CD4-positive, alpha-beta T cell treated with Interleukin-4 for 1 hour (primary cell): ENCODE measurements around the gene PAIP2B.
A peak's percentile ranks its signal among the peaks of the same experiment; 100 is the strongest.
"Not testable (repeated sequence)": the region's sequence is repeated elsewhere in the genome, so short reads cannot be mapped to it uniquely, and the experiment has no call there.

ENCODE experiments used
- DNase-seq, 2 donors: peaks; one replicate each; pipeline ENCODE4 v3.0.0-alpha.2; 2020 to 2022

Gene PAIP2B, protein sequence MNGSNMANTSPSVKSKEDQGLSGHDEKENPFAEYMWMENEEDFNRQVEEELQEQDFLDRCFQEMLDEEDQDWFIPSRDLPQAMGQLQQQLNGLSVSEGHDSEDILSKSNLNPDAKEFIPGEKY

DNA sequence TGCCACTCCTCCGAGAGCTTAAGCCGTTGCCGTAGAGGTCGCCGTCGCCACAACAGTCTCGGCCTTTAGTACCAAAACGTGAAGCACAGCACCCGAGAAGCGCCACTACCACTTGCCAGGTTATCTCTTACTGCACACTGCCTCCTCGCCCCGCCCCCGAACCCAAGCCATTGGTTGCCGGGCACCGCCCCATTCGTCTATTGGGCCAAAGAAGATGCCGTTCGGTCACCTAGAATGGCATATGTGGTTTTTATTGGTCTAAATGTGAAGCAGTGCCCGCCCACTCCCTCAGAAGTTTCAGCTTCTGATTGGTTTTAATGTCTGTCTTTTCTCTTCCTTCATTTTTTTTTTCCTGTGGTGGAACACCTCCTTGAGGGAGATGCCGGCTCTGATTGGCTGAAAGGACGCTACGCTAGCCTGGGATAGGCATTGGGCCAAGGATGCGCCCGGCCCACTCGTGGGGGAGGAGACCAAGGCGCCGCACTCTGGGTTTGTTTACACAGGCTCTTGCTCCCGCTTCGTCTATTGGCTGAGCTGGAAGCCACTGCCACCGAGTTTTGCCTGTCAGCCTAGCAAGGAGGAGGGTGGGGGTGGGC, at the start of gene PAIP2B:
TSS of gene PAIP2B (minus strand) at position 139 of the 596 bp plus-strand sequence. CDS start 24,514 bp downstream, outside the sequence.
- DNase-seq: peak; percentile 99

DNA sequence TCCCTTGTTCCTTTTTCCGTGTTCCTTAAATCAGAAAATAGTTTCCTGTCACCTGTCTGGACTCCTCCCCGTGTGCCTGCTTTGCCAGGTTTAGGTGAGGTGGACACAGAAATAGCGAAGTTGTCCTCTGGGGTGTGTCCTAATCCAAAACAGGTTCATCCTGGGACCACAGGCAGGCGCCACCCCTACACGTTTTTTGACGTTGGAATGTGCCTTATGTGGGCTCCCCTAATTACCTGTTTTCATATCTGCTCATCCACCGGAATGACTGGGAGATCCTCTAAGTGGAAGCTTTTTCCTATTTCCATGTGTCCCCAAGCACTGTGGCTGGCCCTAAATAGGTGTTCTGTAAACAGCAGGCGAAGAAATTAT, 49.0 kb upstream of the PAIP2B start:
- DNase-seq: no peak

DNA sequence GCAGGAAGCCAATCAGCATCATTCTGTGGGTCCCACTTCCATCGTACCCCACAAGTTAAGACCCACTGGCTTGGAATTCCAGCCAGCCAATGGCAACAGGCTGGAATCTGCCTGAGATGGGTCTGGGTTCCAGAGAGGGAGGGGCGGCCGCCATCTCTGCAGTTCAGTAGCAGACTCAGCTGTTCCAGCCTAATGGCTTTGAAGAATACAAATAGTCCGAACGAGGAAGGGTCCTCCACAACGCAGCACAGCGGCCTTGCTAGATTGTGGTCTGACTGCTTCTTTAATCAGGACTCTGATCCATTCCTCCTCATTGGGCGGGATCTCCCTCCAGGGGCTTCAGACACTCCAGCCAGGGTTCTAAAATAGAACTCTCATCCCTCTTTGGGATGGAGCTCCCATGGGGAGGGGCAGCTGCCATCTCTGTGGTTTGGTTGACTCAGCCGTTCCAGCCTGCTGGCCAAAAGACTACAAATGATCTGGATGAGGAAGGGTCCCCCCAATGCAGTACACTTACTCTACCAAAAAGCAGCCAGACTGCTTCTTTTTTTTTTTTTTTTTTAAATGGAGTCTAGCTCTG, 42.7 kb upstream of the PAIP2B start:
- DNase-seq: no peak

DNA sequence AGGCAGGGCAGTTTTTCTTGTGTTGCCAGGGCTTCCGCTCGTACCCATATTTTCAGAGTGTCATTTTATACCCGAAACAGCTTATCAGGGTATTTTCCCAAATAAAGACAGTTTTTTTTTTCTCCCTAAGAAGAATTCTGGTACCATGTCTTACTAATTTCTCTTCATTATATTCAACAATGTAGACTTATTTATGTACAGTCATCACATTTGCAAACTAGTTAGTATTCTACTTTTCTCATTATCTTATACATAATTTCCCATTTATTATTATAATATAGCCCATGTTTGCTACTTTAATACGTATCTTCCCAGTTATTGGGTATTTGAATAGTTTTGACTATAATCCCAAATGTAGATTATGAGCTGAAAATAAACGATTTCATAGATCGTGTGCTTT, 36.5 kb upstream of the PAIP2B start:
- no peak for DNase-seq

DNA sequence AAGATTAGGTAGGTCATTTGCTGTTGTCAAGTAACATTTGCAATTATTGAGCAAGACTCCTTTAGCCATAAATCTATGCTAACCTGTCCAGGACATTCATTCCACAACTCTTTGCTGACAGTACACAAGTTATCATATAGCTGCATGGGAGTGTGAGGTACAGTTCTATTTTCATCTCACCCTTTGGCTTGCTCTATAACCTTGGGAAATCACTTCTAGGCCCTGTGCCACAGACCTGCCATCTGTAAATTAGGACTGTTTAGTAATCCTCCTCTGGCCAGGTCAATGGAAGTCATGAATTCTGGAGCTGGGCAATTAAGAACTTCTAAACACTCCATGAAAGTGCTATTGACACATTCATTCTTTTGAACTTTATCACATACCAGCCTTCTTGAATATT, 34.6 kb upstream of the PAIP2B start:
- DNase-seq: no peak

DNA sequence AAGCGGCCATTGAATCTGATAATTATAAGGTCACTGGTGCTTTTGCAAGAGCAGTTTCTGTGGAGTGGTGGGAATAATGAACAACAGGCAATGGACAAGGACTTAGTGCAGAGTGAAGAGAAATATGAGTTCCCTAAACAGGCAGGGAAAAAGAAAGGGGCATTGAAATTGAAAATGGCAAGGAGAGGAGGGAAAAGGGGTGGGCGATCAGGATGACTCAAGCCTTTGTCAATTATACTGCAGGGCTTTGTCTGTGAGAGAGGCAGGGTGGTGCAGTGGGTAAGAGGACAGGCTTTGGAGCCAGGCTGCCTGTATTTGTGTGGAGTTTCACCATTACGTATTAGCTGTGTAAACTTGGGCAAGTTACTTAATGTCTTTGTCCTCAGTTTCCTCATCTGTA, 29.5 kb upstream of the PAIP2B start:
- DNase-seq: no peak

DNA sequence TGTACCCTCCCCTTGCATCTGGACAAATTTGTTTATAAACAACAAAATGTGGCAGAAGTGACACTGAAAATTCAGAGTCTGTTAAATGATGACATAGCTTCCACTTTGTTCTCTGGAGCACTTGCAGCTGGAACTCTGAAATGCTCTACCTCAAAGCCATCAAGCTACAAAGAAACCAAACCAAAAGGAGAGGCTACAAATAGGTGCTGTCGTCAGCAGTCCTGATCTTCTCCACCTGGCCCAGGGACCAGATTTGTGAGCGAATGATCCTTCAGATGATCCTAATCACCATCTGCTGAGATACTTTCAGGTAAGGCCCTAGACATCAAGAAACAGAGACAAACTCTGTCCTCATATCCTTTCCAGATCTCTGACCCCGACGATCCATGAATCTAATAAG, 27.9 kb upstream of the PAIP2B start:
- DNase-seq: no peak

DNA sequence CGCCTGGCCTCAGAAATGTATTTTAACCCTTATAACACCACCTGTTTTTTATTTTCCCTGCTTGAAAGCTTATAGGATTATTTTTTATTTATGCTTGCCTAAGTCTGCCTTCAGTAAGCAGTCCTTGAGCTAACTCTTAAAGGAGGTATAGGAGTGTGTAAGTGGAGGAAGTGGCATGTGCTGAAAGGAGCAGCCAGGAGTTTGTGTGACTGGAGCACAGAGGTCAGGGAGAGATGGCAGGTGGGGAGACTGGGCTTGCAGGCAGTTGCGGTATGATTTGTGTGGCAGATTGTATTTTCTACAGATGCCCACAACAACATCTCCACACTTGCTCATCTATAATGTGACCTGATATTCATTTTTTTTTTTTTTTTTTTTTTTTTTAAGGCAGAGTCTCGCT, 27.2 kb upstream of the PAIP2B start:
- DNase-seq: no peak

DNA sequence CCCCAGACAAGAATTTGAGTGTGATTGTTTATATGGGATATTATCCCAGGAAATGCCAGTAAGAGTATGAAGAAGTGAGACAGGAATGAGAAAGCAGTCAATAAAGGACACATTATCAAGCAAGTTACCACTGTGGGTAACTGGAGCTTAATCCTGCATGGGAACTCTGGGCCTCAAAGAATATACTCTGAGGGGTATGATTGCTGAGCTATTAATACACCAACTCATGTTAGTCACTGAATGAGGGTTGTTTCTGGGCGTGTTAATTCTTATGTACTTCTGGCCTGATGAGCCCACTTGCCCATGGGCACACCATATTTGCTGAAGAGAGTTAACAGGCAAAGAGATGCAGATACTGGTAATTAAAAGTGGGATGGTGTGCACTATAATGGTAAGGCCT, 26.6 kb upstream of the PAIP2B start:
- DNase-seq: no peak

DNA sequence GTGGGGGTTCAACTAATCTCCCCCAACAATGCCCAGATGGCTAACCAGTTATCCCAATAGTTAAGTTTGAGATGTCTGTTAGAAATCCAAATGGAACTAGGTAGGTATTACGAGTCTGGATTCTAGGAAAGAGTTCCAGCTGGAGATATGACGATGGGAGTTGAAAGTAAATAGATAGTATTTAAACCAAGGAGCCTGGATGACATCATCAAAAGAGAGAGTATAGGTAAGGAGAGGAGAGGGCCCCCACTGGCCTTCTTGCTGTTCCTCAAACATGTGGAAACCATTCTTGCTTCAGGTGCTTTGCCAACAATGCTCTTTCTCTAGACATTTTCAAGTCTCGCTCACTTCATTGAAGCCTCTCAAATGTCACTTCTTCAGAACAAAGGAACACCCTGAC, 26.0 kb upstream of the PAIP2B start:
- no peak for DNase-seq

DNA sequence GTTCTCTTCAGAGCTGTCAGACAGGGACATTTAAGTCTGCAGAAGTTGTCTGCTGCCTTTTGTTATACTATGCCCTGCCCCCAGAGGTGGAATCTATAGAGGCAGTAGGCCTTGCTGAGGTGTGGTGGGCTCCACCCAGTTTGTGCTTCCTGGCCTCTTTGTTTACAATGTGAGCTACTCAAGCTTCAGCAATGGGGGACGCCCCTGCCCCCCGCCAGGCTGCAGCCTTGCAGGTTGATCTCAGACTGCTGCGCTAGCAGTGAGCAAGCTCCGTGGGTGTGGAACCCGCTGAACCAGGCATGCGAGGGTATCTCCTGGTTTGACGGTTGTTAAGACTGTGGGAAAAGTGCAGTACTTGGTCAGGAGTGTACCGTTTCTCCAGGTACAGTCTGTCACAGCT, 24.0 kb upstream of the PAIP2B start:
- DNase-seq: no peak

DNA sequence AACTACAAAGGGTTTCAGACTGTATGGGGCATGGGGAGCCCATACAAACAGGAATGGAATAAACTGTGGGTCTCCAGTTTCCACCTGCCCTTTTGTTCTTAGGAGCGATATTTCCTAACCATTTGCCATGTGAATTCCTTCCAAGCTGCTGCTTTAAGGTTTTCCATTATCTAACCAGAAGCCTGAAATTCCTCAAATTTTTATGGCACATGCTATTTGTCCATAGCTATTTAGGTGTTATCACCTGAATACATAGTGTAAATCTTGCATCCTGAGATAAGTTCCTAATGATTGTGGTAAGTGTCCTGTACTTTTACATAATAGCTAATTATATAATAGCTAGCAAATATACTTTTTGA, 17.4 kb upstream of the PAIP2B start:
- DNase-seq: no peak

DNA sequence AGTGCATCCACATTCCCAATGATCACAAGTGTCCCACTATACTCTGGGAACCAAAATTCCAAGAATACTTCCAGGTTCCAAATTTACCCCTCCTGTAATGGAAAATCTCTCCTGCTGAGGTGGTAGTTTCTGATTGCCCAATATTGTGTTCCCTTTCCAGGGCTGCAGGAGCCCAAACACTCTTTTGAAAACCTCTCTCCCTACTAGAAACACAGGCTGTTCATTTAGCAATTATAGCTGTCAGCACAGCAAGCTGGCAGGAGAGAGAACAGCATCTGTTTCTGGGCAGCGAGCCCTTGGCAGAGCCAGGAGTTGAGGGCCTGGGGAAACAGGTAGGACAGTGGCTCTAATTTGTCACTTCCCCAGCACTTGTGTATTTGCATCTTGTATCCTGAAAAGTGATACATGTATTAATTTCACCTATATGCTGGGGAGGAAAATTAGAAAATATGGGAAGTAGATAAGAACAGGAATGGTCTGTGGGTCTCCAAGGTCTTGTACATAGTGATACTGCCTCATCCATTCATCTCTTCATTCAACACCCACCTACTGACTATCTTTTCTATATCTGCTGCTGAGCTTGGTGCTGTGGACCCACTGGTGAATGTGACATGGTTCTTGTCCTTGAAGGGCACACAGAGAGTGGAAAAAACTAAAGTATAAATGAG, 16.9 kb upstream of the PAIP2B start:
- no peak for DNase-seq

DNA sequence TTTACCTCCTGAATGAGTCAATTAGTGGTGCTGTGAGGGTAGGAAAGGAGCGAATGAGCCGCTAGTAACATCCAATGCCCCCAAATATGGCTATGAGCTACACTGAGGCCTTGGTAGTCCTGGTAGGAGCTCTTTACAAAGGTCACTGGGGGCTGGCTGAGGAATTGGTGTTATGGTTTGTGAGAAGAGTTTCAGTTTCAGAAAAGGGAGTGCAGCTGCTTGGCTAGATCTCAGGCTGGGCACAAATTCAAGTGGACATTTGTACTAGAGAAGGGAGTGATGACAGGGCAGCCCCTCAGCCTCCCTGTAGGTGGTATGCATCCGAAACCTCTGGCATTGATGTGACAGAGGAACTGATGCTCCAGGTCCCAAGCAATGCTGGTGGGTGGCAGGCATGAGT, 13.9 kb upstream of the PAIP2B start:
- DNase-seq: no peak

DNA sequence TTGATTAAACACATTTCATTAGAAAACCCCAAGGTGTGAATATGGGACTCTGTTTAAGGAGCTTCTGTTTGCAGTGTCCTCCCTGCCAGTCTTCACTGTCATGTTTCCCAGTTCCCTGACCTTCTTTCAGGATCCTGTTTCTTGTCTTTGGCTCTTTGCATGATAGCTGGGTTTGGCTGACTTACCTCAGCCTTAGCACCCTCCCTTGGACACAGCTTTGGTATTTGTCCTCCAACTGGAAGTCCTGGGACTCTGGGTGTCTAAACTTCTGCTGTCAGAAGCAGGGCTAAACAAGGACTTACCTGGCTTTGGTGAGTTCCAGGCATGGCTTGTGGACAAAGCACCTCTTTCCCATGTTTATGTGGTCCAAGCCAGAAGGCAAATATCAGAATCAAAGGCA, 11.2 kb upstream of the PAIP2B start:
- DNase-seq: no peak

DNA sequence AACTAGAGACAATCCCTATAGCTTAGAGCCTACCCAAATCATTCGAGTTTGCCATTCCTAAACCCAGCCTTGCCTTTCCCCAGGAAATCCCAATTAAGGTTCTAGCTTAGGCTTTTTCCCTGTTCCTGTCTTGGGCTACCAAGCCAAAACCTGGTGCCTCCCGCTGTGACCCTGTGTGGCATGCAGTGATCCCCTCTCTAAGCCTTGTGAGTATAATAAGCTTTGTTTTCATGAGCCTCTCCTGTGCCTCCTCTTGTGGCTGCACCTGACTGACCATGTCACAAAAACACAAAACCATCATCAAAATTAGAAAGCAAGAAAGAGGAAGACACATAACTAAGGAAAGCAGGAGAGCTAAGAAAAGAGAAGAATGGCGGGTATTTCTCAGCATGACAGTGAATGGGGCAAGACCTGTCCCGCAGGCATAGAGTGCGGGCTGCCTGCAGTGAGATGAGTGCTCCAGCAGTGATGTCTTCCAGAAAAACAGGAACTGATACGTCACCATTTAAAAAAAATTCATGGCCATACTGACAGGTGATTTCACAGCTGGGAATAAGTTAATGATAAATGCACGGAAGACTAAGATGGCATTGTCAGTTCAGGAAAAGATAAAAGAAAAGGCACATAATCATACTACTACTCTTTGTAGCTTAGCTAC, 9.2 kb upstream of the PAIP2B start:
- DNase-seq: no peak

DNA sequence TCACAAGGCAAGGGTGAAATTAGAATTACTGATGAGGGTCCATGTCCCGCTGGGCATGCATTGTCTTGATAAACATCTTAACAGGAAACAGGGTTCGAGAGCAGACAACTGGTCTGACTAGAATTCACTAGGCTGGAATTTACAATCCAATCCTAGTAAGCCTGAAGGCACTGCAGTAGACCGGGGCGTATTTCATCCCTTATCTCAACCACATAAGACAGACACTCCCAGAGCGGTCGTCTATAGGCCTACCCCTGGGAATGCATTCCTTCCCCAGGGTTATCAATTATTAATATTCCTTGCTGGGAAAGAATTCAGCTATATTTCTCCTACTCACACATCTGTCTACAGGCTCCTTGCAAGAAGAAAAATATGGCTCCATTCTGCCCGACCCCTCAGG, 6.2 kb upstream of the PAIP2B start:
- not testable (repeated sequence) for DNase-seq

DNA sequence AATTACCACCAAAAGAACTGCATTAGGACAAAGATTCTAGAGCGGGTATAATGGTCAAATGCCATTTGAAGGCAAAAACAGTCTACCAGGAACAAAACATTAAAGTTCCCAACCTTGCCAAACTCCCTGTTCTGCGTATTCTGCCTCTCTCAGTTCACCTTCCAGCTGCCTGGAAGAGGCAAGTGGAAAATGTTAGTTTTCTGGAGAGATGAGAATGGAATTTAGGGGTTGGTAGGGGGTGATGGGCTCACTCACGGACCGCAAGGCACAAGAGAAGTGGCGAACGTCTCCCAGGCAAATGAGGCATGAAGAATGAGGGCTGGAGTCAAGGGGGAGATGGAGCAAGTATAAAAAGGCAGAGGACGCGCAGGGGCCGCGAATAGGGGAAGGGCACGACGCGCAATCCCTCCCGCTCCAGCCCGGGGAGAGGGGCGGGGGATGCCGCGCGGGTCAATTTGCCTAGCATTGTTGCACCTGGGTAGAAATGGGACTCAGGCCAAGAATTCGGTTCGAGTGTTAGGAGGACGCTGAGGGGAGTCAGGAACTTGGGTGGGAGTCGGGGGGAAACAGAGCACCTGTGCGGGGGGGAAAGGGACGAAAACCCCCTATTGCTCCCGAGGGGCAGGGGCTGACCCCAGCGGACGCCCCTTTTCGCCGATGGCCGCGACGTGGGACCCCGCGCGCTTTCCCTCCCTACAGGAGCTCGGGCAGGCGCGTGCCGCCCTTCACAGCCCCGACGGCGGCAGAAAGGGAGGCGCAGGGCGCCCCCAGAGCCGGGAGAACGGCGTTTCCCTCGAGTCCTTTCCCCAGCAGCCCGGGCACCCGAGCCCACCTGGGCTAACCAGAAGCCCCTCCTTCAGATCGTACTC, 573 bp downstream of the PAIP2B start:
- peak in 1 of 2 donors; percentile 12 for DNase-seq

DNA sequence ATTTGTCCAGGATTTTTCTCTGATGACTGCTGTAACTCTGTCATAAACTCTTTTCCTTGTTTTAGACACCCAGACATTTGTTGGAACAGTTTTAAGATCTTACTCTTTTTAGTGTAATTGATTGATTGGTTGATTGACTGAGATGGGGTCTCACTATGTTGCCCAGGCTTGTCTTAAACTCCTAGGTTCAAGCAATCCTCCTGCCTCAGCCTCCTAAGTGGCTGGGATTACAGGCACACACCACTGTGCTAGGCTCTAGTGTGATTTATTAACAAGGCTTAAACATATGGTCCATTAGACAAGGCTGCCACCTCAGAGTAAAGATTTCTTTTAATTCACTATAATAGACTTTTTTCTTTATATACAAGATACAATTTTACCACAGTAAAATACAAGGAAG, 2.0 kb downstream of the PAIP2B start:
- DNase-seq: no peak

DNA sequence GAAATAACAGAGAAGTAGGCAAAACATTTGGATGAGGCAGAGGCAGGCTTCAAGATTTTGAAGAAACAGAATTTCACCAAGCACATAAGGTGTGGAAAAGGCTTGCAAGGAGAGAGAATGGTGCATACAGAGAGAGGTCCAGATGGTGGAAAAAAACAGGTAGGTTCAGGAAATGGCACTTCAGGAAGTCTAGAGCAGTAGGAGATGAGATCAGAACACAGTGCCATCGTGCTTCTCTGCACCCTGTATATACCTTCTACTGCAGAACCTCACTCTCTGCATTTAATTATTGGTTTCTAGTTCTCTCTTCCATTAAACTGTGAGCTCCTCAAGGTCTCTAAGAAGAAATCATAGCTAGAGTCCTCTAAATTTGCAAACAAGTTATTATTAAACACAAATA, 2.4 kb downstream of the PAIP2B start:
- no peak for DNase-seq

DNA sequence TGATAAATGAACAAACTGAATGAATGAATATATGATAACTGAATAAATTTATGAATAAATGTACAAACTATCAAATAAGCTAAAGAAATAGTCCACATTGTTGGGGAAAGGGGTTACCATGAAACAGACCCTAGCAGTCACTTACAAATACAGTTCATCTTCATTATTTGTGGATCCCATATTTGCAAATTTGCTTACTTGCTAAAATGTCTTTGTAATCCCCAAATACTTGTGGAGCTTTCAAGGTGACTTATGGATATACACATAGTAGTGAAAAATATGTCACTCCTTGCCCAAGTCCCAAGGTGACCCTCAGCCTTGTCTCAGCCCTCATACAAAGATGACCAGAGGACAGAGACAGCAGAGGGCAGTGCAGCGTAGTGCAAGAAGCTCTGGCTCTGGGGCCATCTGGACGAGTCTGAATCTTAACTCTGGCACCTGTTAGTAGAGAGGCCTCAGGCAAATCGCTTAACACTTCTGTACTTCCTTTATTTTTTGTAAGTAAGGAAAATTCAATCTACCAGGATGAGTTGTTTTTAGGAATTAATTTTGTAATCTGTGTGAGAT, 3.1 kb downstream of the PAIP2B start:
- peak in 1 of 2 donors; percentile 16 for DNase-seq

DNA sequence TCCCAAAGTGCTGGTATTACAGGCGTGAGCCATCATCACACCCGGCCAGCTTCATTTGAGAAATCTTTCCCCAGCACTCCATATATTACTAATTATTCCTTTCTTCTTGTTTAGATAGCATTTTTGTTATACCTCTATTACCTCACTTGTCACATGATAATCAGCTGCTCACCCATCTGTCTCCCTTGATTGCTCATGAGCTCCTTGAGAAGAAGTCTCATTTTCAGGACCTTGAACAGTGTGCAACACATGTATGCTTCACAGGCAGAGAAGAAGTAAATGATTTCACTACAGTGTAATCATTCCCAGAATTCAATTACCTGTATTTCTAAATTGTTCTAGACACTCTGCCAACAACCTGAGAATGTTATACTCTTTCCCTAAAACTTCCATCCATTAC, 6.2 kb downstream of the PAIP2B start:
- DNase-seq: no peak

DNA sequence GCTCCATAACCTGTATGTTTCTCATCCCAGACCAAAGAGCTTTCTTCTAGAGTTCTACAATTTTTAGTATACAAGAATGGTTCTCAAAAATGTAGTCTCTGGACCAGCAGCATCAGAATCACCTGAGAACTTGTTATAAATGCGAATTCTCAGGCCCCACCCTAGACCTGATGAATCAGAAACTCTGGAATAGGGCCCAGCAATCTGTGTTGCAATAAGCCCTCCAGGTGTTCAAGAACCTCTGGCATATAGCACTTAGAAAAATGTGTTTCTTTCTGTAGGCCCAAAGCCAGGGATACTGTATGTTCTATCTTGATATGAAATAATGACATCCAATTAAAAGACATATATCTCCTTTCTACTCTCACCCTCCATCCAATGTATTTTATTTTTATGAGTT, 10.4 kb downstream of the PAIP2B start:
- DNase-seq: no peak
